BE2C (cell line): Measurements from ENCODE around the gene NSD2.

Source experiments
- DNase-seq: peaks from one replicate; pipeline ENCODE4 v3.0.0-alpha.2; 2020
- H3K27me3 ChIP-seq: fragments of 250-450 bp; sonication (Bioruptor Pico); 2 replicates; pipeline ENCODE4 v1.5.1; 2020; ENCODE audit warnings: mild to moderate bottlenecking
- H3K36me3 ChIP-seq: fragments of 250-450 bp; sonication (Bioruptor Pico); 2 replicates; pipeline ENCODE4 v1.5.1; 2020; ENCODE audit warnings: mild to moderate bottlenecking
- H3K4me1 ChIP-seq: fragments of 250-450 bp; sonication (Bioruptor Pico); 2 replicates; pipeline ENCODE4 v1.5.1; 2020
- H3K4me3 ChIP-seq: 2 replicates; pipeline ENCODE4 v1.5.1; 2011; ENCODE audit warnings: low read depth, low read length
- H3K9me3 ChIP-seq: fragments of 250-450 bp; sonication (Bioruptor Pico); 2 replicates; pipeline ENCODE4 v1.5.1; 2020
- TF ChIP-seq, protein P1 (sequence below): IDR thresholded peaks from 2 replicates; pipeline ENCODE4 v1.5.1; 2012; ENCODE audit warnings: mild to moderate bottlenecking, low read depth, low read length

Gene NSD2

DNA sequence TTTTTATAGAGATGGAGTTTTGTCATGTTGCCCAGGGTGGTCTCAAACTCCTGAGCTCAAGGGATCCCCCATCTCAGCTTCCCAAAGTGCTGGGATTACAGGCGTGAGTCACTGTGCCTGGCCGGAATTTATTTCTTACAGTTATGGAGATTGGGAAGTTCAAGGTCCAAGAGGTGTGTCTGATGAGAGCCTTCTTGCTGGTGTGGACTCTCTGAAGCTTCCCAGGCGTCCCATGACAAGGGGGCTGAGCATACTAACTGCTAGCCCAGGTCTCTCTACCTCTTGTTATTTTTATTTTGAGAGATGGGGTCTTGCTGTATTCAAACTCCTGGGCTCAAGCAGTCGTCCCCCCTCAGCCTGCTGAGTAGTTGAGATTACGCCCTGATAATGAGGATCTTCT is 2.9 kb upstream of the NSD2 start:
- TF ChIP-seq, protein P1, sequence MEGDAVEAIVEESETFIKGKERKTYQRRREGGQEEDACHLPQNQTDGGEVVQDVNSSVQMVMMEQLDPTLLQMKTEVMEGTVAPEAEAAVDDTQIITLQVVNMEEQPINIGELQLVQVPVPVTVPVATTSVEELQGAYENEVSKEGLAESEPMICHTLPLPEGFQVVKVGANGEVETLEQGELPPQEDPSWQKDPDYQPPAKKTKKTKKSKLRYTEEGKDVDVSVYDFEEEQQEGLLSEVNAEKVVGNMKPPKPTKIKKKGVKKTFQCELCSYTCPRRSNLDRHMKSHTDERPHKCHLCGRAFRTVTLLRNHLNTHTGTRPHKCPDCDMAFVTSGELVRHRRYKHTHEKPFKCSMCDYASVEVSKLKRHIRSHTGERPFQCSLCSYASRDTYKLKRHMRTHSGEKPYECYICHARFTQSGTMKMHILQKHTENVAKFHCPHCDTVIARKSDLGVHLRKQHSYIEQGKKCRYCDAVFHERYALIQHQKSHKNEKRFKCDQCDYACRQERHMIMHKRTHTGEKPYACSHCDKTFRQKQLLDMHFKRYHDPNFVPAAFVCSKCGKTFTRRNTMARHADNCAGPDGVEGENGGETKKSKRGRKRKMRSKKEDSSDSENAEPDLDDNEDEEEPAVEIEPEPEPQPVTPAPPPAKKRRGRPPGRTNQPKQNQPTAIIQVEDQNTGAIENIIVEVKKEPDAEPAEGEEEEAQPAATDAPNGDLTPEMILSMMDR = no peak

DNA sequence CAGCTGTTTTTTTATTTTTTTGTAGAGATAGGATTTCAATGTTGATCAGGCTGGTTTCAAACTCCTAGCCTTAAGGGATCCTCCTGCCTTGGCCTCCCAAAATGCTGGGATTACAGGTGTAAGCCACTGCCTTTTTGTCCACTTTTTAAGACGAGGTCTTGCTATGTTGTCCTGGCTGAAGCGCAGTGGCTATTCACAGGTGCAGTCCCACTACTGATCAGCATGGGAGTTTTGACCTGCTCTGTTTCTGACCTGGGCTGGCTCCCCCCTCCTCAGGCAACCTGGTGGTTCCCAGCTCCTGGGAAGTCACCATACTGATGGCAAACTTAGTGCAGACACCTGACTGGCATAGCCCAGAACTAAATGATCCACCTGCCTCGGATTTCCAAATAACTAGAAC is 2.3 kb upstream of the NSD2 start:
- Histone ChIP-seq H3K36me3 (no peaks in the 10 kb centered on the region), H3K9me3 (no peaks in the 10 kb centered on the region), H3K4me1 (peaks cover 11% of the 10 kb centered on the region; the same call in 1 of the 2 replicates), H3K4me3 (no peak overlapping the region), H3K27me3 (no peaks in the 10 kb centered on the region)
- no peak for DNase-seq
- TF ChIP-seq, protein P1 = no peak

More for the DNA sequence above, 2.9 kb upstream of the NSD2 start:
- H3K27me3 ChIP-seq = no peaks in the 10 kb centered on the region
- no peaks in the 10 kb centered on the region for H3K36me3 ChIP-seq
- no peaks in the 10 kb centered on the region for H3K9me3 ChIP-seq
- H3K4me3 ChIP-seq = no peak overlapping the region
- H3K4me1 ChIP-seq = peaks cover 9% of the 10 kb centered on the region; the same call in 1 of the 2 replicates
- DNase-seq = no peak

DNA sequence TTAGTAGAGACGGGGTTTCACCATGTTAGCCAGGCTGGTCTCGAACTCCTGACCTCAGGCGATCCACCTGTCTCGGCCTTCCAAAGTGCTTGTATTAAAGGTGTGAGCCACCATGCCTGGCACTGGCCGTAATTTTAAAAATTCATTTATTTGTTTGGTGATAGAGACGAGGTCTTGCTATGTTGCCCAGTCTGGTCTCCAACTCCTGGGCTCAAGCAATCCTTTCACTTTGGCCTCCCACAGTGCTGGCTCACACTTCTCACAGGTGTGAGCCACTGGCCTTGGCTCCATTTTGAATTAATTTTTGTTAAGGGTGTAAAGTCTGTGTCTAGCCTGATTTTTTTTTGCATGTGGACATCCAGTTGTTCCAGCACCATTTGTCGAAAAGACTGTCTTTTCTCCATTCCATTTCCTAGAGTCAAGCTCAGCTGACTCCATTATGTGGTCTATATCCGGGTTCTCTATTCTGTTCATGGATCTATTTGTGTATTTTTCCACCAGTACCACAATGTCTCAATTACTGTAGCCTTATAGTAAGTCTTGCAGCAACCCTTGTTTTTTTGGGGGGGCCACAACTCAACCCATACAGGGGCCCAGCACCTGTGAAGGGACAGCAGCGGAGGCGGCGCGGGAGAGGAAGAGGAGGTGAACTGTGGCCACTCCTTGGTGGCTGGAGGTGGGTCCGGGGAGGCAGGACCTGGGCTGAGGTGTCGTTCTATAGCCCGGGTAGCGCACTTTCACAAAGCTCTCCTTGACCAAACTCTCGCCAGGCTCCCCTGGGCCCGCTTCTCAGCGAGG is 1.5 kb upstream of the NSD2 start:
- Histone ChIP-seq H3K9me3 (no peaks in the 10 kb centered on the region), H3K36me3 (no peaks in the 10 kb centered on the region), H3K4me1 (peaks cover 7% of the 10 kb centered on the region; the same call in 1 of the 2 replicates), H3K27me3 (no peaks in the 10 kb centered on the region), H3K4me3 (peak overlapping the region; percentile 60)
- no peak for DNase-seq
- TF ChIP-seq, protein P1 = no peak

DNA sequence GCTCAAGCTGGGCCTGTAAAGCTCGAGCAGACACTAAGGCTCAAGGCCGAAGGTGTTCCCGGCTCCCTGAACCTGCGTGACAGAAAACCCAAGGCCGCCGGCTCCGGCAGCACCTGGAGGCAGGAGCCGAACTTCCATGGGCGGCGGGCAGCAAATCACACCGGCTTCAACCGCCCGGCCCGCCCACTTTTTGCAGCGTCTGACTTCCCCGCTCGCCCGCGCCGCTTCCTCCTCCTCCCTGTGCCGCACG is 940 bp upstream of the NSD2 start:
- H3K4me3 ChIP-seq = peak overlapping the region; percentile 60
- no peaks in the 10 kb centered on the region for H3K36me3 ChIP-seq
- DNase-seq = peak; percentile 84
- TF ChIP-seq, protein P1 = no peak
- peaks cover 7% of the 10 kb centered on the region; the same call in 1 of the 2 replicates for H3K4me1 ChIP-seq
- no peaks in the 10 kb centered on the region for H3K9me3 ChIP-seq
- no peaks in the 10 kb centered on the region for H3K27me3 ChIP-seq

DNA sequence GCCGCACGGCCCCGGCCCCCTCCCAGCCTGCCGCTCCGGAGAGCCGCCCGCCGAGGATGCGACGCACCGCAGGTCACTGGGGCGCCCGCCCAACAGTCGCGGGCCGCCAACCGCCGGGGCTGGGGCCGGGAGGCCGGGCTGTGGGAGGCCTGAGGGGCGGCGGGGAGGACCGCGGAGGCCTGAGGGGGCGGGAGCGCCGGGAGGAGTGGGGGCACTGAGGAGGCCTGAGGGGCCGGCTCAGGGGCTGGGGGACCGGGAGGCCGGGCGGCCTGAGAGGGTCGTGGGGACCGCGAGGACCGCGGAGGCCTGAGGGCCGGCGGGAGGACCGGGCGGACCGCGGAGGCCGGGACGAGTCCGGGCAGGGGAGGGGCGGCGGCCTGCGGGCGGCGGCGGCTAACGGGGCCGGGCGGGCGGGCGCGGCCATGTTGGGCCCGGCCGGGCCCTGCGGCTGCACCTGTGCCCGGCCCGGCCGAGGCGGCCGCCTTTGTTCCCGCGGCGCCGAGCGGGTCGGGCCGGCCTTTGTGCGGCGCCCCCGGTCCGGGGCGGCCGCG is 353 bp downstream of the NSD2 start:
- H3K27me3 ChIP-seq = no peaks in the 10 kb centered on the region
- TF ChIP-seq, protein P1 = no peak
- H3K4me3 ChIP-seq = peak overlapping the region; percentile 92
- no peaks in the 10 kb centered on the region for H3K36me3 ChIP-seq
- H3K9me3 ChIP-seq = no peaks in the 10 kb centered on the region
- DNase-seq = no peak
- peaks cover 7% of the 10 kb centered on the region; the same call in 1 of the 2 replicates for H3K4me1 ChIP-seq

DNA sequence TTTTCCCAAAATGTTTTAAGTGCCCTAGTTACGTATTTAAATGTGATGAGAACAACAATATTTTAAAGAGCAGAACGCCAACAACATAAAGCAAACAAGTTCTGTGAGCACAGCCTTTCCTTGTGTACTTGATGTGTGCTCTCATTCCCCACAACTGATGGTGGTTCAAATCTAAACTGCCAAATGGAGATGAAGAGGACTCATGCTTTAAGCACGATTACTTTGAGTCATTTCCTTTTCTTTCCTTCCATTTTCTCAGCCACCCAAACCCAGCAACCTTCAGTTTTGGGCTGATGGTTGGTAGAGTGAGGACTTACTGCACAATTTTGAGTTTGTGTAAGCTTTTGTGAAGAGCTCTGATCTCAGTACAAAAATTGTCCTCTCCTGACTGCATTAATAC is 1.7 kb downstream of the NSD2 start:
- Histone ChIP-seq H3K4me1 (peaks cover 7% of the 10 kb centered on the region; the same call in 1 of the 2 replicates), H3K27me3 (no peaks in the 10 kb centered on the region), H3K36me3 (no peaks in the 10 kb centered on the region; the same call in 1 of the 2 replicates), H3K4me3 (peak overlapping the region; percentile 92), H3K9me3 (no peaks in the 10 kb centered on the region)
- DNase-seq = no peak
- TF ChIP-seq, protein P1 = no peak
